Keratinocyte (primary cell): ENCODE results near the gene KRT40. TPM values are rescaled to one million over a fixed set of nuclear protein-coding genes. Genes with fewer than 3 reads are reported as not detected.

Source experiments
- DNase-seq: peaks from one replicate; pipeline ENCODE4 v3.0.0-alpha.2; 2011; ENCODE audit warnings: low read depth, missing footprints, low spot score
- FAIRE-seq: peaks from 2 replicates; lab custom pipeline; 2011; peaks lifted over from hg19 to GRCh38; lab: Jason Lieb, UNC
- H2AFZ ChIP-seq: 2 replicates; pipeline ENCODE4 v1.6.0; 2012; ENCODE audit warnings: low read length, control low read depth, inconsistent platforms; ENCODE audit not compliant: control insufficient read depth
- H3K27ac ChIP-seq: 2 replicates; pipeline ENCODE4 v1.5.1; 2011; ENCODE audit warnings: low read length; ENCODE audit not compliant: control insufficient read depth, insufficient read depth
- H3K27me3 ChIP-seq: 3 replicates; pipeline ENCODE4 v1.6.0; 2011; ENCODE audit warnings: low read length; ENCODE audit not compliant: control insufficient read depth, insufficient read depth; ENCODE audit errors: extremely low read depth
- H3K36me3 ChIP-seq, 2 experiments: 2 replicates in 1 of 2; 3 replicates in 1 of 2; pipeline ENCODE4 v1.5.1; 2011; ENCODE audit warnings: low read length in 2 of 2, mild to moderate bottlenecking in 1 of 2; ENCODE audit not compliant: control insufficient read depth in 2 of 2, insufficient read depth in 2 of 2; ENCODE audit errors: extremely low read depth in 1 of 2
- H3K4me1 ChIP-seq: 3 replicates; pipeline ENCODE4 v1.5.1; 2011; ENCODE audit warnings: low read length; ENCODE audit not compliant: control insufficient read depth, insufficient read depth; ENCODE audit errors: extremely low read depth
- H3K4me2 ChIP-seq: 3 replicates; pipeline ENCODE4 v1.6.0; 2011; ENCODE audit warnings: low read depth, low read length; ENCODE audit not compliant: control insufficient read depth, insufficient read depth; ENCODE audit errors: extremely low read depth
- H3K4me3 ChIP-seq, 3 experiments: fragments of 200-600 bp in 1 of 3; sonication (generic) in 1 of 3; 2 replicates in 2 of 3; 3 replicates in 1 of 3; pipeline ENCODE4 v1.5.1; 2011 to 2016; ENCODE audit warnings: low read length in 3 of 3, mild to moderate bottlenecking in 3 of 3, control low read depth in 2 of 3, inconsistent platforms in 1 of 3, low read depth in 1 of 3, mixed read lengths in 1 of 3, mixed run types in 1 of 3, moderate library complexity in 1 of 3; ENCODE audit not compliant: control insufficient read depth in 2 of 3, insufficient read depth in 2 of 3; ENCODE audit errors: extremely low read depth in 1 of 3
- H3K79me2 ChIP-seq: 2 replicates; pipeline ENCODE4 v1.6.0; 2012; ENCODE audit warnings: low read length; ENCODE audit not compliant: control insufficient read depth, insufficient read depth
- H3K9ac ChIP-seq: 3 replicates; pipeline ENCODE4 v1.6.0; 2011; ENCODE audit warnings: low read length; ENCODE audit not compliant: control insufficient read depth, insufficient read depth; ENCODE audit errors: extremely low read depth
- H3K9me1 ChIP-seq: 3 replicates; pipeline ENCODE4 v1.6.0; 2011; ENCODE audit warnings: low read length; ENCODE audit not compliant: control insufficient read depth, insufficient read depth; ENCODE audit errors: extremely low read depth
- H3K9me3 ChIP-seq: 2 replicates; pipeline ENCODE4 v1.5.1; 2012; ENCODE audit warnings: low read depth, low read length; ENCODE audit not compliant: control insufficient read depth
- H4K20me1 ChIP-seq: 3 replicates; pipeline ENCODE4 v1.6.0; 2011; ENCODE audit warnings: low read length; ENCODE audit not compliant: control insufficient read depth, insufficient read depth; ENCODE audit errors: extremely low read depth
- CTCF ChIP-seq, 3 experiments: IDR thresholded peaks in 1 of 3; conservative IDR thresholded peaks in 1 of 3; optimal IDR thresholded peaks in 1 of 3; 2 replicates in 2 of 3; 3 replicates in 1 of 3; pipeline versions ENCODE3 to v1.5.1; 2011; ENCODE audit warnings: low read length in 3 of 3, mild to moderate bottlenecking in 3 of 3, moderate library complexity in 2 of 3, control low read depth in 1 of 3, inconsistent platforms in 1 of 3; ENCODE audit not compliant: insufficient read depth in 2 of 3; ENCODE audit errors: extremely low read depth in 1 of 3
- EZH2 ChIP-seq: IDR thresholded peaks from one replicate; pipeline ENCODE4 v1.6.1; 2012; ENCODE audit warnings: inconsistent platforms, mild to moderate bottlenecking, low read length, moderate library complexity
- dilution Hi-C: fragments of 300-500 bp; cut with MboI; formaldehyde crosslinking; loops from one replicate; pipeline ENCODE4 v1.7.0; 2020; ENCODE audit warnings: low sequenced_read_pairs; ENCODE audit not compliant: extremely low pct_ligation_motif_present
- polyA plus RNA-seq, 5 experiments: library from polyadenylated mRNA; depleted of rRNA in 3 of 5; stranded (reverse) in 3 of 5; stranded (forward) in 1 of 5; unstranded in 1 of 5; fragments of >200 nt; gene quantifications; 1 replicate in 1 of 5; 2 replicates in 3 of 5; 3 replicates in 1 of 5; pipeline versions ENCODE4 v1.2.1 to v1.2.3, GENCODE V29; 2011 to 2012; ENCODE audit warnings: missing spikeins in 2 of 5, low read depth in 1 of 5, low replicate concordance in 1 of 5

Gene KRT40
- polyA plus RNA-seq, 1 donor (not counting 4 experiments of a cell fraction or from before 2014, with no cell fraction given), result 0.03 TPM

- H3K27me3 ChIP-seq, result no peaks in the 10 kb centered on the region
- H3K27ac ChIP-seq, result no peak overlapping the region
- no peak overlapping the region for H3K4me3 ChIP-seq
- H3K9ac ChIP-seq, result no peak overlapping the region
- no peak overlapping the region for H3K4me2 ChIP-seq
- H3K79me2 ChIP-seq, result no peaks in the 10 kb centered on the region
- FAIRE-seq (no peak), DNase-seq (no peak)
- no peaks in the 10 kb centered on the region for H3K36me3 ChIP-seq
- TF ChIP-seq EZH2 (no peak), CTCF (optimal IDR thresholded peaks at IDR 0.05 in 1 of 3, IDR thresholded peaks at IDR 0.05 in 1 of 3, conservative IDR thresholded peaks at IDR 0.05 in 1 of 3; ENCODE audit: extremely low read depth in 1 of 3, insufficient read depth in 2 of 3, low read length in 3 of 3) (no peak)
- H4K20me1 ChIP-seq, result no peaks in the 10 kb centered on the region
- H2AFZ ChIP-seq, result no peak overlapping the region
- no peaks in the 10 kb centered on the region for H3K9me3 ChIP-seq
- no peaks in the 10 kb centered on the region for H3K4me1 ChIP-seq
- dilution Hi-C loops, result no loop called here
- no peaks in the 10 kb centered on the region for H3K9me1 ChIP-seq
Observed at GRCh38 chr17:41010441-41010840, 26.3 kb upstream of the KRT40 start.

GRCh38 chr17:41009936-41010335, 25.8 kb upstream of the KRT40 start:
- no peak overlapping the region for H3K4me2 ChIP-seq
- H4K20me1 ChIP-seq, result no peaks in the 10 kb centered on the region
- no peaks in the 10 kb centered on the region for H3K9me3 ChIP-seq
- no peaks in the 10 kb centered on the region for H3K9me1 ChIP-seq
- no peaks in the 10 kb centered on the region for H3K36me3 ChIP-seq
- H3K27ac ChIP-seq, result no peak overlapping the region
- no peaks in the 10 kb centered on the region for H3K79me2 ChIP-seq
- dilution Hi-C loops, result no loop called here
- H3K27me3 ChIP-seq, result no peaks in the 10 kb centered on the region
- H3K4me3 ChIP-seq, result no peak overlapping the region
- FAIRE-seq (no peak), DNase-seq (no peak)
- TF ChIP-seq EZH2, result no peak
- no peak for TF ChIP-seq CTCF (optimal IDR thresholded peaks at IDR 0.05 in 1 of 3, IDR thresholded peaks at IDR 0.05 in 1 of 3, conservative IDR thresholded peaks at IDR 0.05 in 1 of 3; ENCODE audit: extremely low read depth in 1 of 3, insufficient read depth in 2 of 3, low read length in 3 of 3)
- no peak overlapping the region for H3K9ac ChIP-seq
- no peak overlapping the region for H2AFZ ChIP-seq
- no peaks in the 10 kb centered on the region for H3K4me1 ChIP-seq
